SK-N-SH treated with all-trans-retinoic acid at 6 μM for 48 hours (cell line): Measurements from ENCODE around the gene CYTH4.
A peak's percentile ranks its signal among the peaks of the same experiment; 100 is the strongest.

Source experiments
- ATAC-seq: fragments of 200-7000 bp; cut with Tn5 transposase; 3 replicates; pipeline ENCODE4 v1.9.1; 2020; ENCODE audit warnings: mild to moderate bottlenecking, moderate library complexity
- ARNTL ChIP-seq: fragments of 450-650 bp; formaldehyde crosslinking; IDR thresholded peaks from 2 replicates; pipeline ENCODE4 v1.5.0; 2020; ENCODE audit warnings: low read depth, mild to moderate bottlenecking, moderate library complexity, borderline replicate concordance
- BACH2 ChIP-seq: fragments of 250-450 bp; sonication (Bioruptor Pico); IDR thresholded peaks from 2 replicates; pipeline ENCODE4 v1.9.0; 2021; ENCODE audit warnings: mild to moderate bottlenecking, borderline replicate concordance
- CSDC2 ChIP-seq: fragments of 250-450 bp; sonication (Bioruptor Pico); IDR thresholded peaks from 2 replicates; pipeline ENCODE4 v1.5.0; 2020; ENCODE audit warnings: mild to moderate bottlenecking, moderate library complexity
- CSRNP3 ChIP-seq: fragments of 250-450 bp; sonication (Bioruptor Pico); IDR thresholded peaks from 2 replicates; pipeline ENCODE4 v1.5.1; 2021; ENCODE audit warnings: mild to moderate bottlenecking, moderate library complexity
- ESRRG ChIP-seq: fragments of 250-450 bp; sonication (Bioruptor Pico); IDR thresholded peaks from 2 replicates; pipeline ENCODE4 v1.6.1; 2021; ENCODE audit warnings: mild to moderate bottlenecking
- GLIS3 ChIP-seq: fragments of 250-450 bp; sonication (Bioruptor Pico); IDR thresholded peaks from 2 replicates; pipeline ENCODE4 v1.5.0; 2020; ENCODE audit warnings: mild to moderate bottlenecking, moderate library complexity
- ISL1 ChIP-seq: fragments of 250-450 bp; sonication (Bioruptor Pico); IDR thresholded peaks from 2 replicates; pipeline ENCODE4 v2.1.2; 2022; ENCODE audit warnings: mild to moderate bottlenecking, moderate library complexity
- OSR1 ChIP-seq: fragments of 250-450 bp; sonication (Bioruptor Pico); IDR thresholded peaks from 2 replicates; pipeline ENCODE4 v1.8.0; 2022; ENCODE audit warnings: moderate library complexity, mild to moderate bottlenecking, inconsistent platforms
- POU6F1 ChIP-seq: fragments of 250-450 bp; sonication (Bioruptor Pico); IDR thresholded peaks from 2 replicates; pipeline ENCODE4 v1.8.0; 2021; ENCODE audit warnings: low read depth, mild to moderate bottlenecking, moderate library complexity, borderline replicate concordance
- PPARA ChIP-seq: fragments of 250-450 bp; sonication (Bioruptor Pico); IDR thresholded peaks from 2 replicates; pipeline ENCODE4 v1.5.0; 2020; ENCODE audit warnings: mild to moderate bottlenecking, borderline replicate concordance
- SNAI2 ChIP-seq: fragments of 250-450 bp; sonication (Bioruptor Pico); IDR thresholded peaks from 2 replicates; pipeline ENCODE4 v1.5.0; 2020; ENCODE audit warnings: mild to moderate bottlenecking, moderate library complexity
- TCF4 ChIP-seq: fragments of 250-450 bp; sonication (Bioruptor Pico); IDR thresholded peaks from 2 replicates; pipeline ENCODE4 v1.8.0; 2021; ENCODE audit warnings: mild to moderate bottlenecking, moderate library complexity, borderline replicate concordance
- TOX ChIP-seq: fragments of 250-450 bp; sonication (Bioruptor Pico); IDR thresholded peaks from 2 replicates; pipeline ENCODE4 v1.8.0; 2021; ENCODE audit warnings: mild to moderate bottlenecking, moderate library complexity, borderline replicate concordance
- TSHZ2 ChIP-seq: fragments of 250-450 bp; sonication (Bioruptor Pico); IDR thresholded peaks from 2 replicates; pipeline ENCODE4 v1.5.0; 2020; ENCODE audit warnings: mild to moderate bottlenecking, moderate library complexity
- ZC3H10 ChIP-seq: fragments of 250-450 bp; sonication (Bioruptor Pico); IDR thresholded peaks from 2 replicates; pipeline ENCODE4 v1.5.1; 2021; ENCODE audit warnings: mild to moderate bottlenecking, moderate library complexity
- ZFP3 ChIP-seq: fragments of 250-450 bp; sonication (Bioruptor Pico); IDR thresholded peaks from 2 replicates; pipeline ENCODE4 v1.5.0; 2020; ENCODE audit warnings: mild to moderate bottlenecking, moderate library complexity
- ZFP30 ChIP-seq: fragments of 450-650 bp; formaldehyde crosslinking; IDR thresholded peaks from 2 replicates; pipeline ENCODE4 v1.5.0; 2022; ENCODE audit warnings: mild to moderate bottlenecking, moderate library complexity
- ZNF565 ChIP-seq: fragments of 450-650 bp; formaldehyde crosslinking; conservative IDR thresholded peaks from 2 replicates; pipeline ENCODE4 v1.5.0; 2020; ENCODE audit warnings: low read depth, mild to moderate bottlenecking, moderate library complexity
- ZNF8 ChIP-seq: fragments of 450-650 bp; formaldehyde crosslinking; IDR thresholded peaks from 2 replicates; pipeline ENCODE4 v1.5.0; 2020; ENCODE audit warnings: mild to moderate bottlenecking, moderate library complexity

The CYTH4 gene

GRCh38 chr22:37269936-37270678 is 12.2 kb upstream of the CYTH4 start:
- TF ChIP-seq CSDC2: no peak
- TF ChIP-seq TCF4 (CRISPR knock-in tag): no peak
- TF ChIP-seq ARNTL: no peak
- TF ChIP-seq ZC3H10: no peak
- no peak for TF ChIP-seq ZFP3 (CRISPR knock-in tag)
- TF ChIP-seq ESRRG (CRISPR knock-in tag): no peak
- no peak for TF ChIP-seq GLIS3 (CRISPR knock-in tag)
- TF ChIP-seq PPARA (CRISPR knock-in tag): no peak
- TF ChIP-seq BACH2 (CRISPR knock-in tag): no peak
- no peak for TF ChIP-seq TOX (CRISPR knock-in tag)
- no peak for TF ChIP-seq SNAI2 (CRISPR knock-in tag)
- no peak for TF ChIP-seq POU6F1 (CRISPR knock-in tag)
- no peak for TF ChIP-seq ZNF8 (CRISPR knock-in tag)
- no peak for TF ChIP-seq ISL1
- no peak for TF ChIP-seq OSR1 (CRISPR knock-in tag)
- no peak for ATAC-seq

GRCh38 chr22:37270928-37271650 is 11.2 kb upstream of the CYTH4 start:
- no peak for ATAC-seq
- TF ChIP-seq ZFP30 (CRISPR knock-in tag) (no peak), CSRNP3 (CRISPR knock-in tag) (no peak), CSDC2 (no peak), ZNF8 (CRISPR knock-in tag) (no peak), ZNF565 (CRISPR knock-in tag) (no peak), TSHZ2 (CRISPR knock-in tag) (no peak)

- TF ChIP-seq ZFP30 (CRISPR knock-in tag): no peak
- no peak for TF ChIP-seq ZNF565 (CRISPR knock-in tag)
- TF ChIP-seq TSHZ2 (CRISPR knock-in tag): no peak
- ATAC-seq: peak; percentile 82
Measured at GRCh38 chr22:37273126-37273845, 9.0 kb upstream of the CYTH4 start.
